Inferior parietal cortex (tissue), 1 donor: Measurements from ENCODE around the gene MTERF4.
A peak's percentile ranks its signal among the peaks of the same experiment; 100 is the strongest.

Experiments
- DNase-seq: peaks from one replicate; pipeline ENCODE4 v3.0.0-alpha.2; 2016; ENCODE audit errors: extremely low spot score

The MTERF4 gene

DNA sequence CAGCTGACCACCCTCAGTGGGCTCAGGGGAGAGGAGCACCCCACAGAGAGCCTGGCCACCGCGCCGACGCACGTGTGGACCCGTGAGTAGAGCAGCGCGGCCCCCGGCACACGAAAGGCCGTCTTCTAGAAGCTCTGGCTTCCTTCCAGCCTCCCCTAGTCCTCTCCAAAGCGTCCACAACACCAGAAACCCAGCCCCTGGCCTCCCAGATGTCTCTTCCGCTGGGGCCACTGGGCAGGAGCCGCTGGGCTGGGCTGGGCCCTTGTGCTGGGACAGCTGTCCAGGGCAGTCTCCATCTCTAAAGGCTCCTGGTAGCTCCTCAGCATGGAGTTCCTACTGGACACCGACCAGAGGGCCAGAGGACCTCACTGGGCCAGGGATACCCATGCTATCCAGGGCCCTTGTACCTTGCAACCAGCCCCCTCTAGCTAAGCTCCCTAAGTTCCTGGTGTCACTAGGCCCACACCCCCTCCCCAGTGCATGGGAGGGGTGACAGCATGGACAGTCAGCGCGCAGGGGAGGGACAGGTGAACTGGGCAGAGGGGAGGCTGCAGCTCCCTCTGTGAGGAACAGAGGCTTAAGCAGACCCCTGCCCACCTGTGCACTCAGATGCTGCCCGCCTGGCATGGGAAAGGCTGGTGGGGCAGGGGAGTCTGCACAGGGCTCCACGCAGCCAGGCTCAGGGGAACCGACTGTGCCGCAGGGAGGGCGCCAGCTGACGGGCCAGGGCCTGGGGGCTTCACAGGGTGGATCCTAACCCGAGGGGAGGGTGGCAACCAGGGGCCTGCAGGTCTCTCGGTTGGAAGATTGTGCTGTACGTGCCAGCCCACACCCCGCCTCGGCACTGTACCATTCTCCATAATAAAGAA lies 32.9 kb downstream of the MTERF4 start:
- DNase-seq, result no peak

DNA sequence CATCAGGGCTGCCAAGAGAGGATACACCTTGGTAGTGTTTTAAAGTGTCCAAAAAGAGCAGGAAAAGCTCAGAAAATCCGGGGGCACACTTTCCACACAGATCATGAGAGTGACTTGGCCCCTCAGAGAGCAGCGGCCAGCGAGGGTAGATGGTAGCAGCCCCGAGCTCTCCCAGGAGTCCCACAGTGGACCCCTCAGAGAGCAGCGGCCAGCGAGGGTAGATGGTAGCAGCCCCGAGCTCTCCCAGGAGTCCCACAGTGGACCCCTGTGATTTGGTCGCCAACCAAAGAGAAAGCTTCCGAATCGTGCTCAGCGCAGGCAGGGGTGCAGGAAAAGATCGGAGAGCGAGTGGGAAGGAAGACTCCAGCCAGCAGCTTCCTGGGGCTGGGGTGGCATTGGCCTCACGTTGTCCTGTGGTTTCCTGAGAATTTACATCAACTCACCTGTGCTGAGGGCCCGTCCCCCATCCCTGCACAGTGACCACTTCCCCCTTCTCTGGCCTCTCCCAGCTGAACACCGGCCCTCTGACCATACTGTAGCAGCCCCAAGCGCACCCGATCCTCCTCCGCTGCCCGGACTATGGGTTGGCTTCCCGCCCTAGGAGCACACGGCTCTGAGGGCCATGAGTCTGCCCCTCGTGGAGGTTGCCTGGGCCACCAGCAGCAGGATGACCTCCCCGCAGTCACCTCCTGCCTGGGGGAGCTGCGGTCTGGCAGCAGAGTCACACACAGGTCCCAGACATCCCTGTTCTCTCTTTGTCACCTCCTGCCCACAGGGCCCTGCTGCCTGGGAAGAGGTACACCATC lies 33.7 kb downstream of the MTERF4 start:
- no peak for DNase-seq

DNA sequence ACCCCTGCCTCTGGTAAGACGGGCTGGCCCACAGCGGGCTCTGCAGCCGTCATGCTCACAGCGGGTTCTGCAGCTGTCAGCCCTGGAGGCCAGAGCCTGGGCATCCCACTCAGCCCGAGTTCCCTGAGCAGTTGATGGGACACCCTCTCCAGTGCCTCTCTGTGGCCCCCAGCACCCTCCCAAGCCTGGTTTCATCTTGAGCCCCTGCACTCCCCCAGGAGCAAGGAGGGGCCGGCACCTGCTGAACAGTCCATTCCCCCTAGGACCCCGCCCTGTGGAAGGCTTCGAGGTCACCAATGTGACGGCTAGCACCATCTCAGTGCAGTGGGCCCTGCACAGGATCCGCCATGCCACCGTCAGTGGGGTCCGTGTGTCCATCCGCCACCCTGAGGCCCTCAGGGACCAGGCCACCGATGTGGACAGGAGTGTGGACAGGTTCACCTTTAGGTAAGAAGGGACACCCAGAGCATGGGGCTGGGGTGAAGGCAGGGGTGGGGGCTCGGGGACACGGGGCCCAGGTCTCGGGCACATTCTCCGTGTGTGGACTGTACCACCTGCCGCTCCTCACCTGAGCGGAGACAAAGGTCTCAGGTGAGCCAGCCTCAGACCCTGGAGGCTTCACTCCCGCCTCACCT lies 34.5 kb downstream of the MTERF4 start:
- DNase-seq, result no peak

DNA sequence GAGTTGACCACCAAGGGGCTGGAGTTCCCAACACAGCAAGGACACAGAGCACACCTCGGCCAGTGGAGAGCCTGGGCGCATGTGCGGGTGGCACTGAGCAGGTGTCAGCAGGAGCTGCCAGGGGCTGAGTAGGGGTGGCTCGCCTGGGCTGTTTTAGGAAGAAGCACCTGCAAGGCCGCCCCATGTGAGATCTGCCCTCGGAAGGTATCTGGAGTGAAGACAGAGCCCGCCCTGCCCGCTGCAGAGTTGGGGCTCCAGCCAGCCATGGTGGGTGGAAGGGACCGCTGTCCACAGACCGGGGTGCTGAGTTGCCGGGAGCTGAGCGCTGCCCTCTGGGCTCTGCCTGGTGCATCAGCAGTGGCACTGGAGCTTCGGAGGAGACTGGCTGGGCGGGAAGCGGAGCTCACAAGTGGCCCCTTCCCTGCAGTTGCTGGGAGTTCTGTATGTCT lies 35.2 kb downstream of the MTERF4 start:
- DNase-seq, result no peak

DNA sequence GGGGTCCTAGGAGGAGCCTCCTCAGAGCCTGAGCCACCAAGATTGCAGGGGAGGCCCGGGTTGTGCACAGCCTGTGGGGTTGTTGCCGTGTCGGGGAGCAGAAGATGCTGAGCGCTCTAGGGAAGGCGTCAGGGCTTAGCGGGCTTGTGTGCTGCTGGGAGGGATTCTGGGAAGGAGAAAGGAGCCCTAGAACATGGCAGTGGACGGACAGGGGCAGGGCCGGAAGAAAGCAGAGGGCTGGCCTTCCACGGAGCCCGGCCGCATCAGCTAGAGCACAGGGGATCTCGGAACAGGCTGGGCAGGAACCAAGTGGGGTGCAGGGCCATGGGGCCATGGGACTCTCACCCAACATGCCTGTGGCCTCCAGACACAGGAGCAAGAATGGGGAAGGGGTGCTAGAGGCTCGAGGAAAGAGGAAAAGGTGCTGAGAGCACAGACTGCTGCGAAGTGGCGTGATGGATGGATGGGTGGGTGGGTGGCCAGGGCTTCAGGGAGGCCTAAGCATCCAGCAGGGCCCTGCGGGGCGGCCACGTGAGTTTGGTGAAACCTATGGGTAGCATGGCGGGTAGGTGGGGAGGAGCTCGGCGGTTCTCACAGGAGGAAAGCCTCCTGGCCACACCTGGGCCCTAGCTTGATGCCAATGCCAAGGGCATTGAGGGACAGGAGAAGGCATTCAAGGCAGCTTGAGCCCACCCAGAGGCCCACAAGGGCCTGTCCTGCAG lies 35.8 kb downstream of the MTERF4 start:
- no peak for DNase-seq

DNA sequence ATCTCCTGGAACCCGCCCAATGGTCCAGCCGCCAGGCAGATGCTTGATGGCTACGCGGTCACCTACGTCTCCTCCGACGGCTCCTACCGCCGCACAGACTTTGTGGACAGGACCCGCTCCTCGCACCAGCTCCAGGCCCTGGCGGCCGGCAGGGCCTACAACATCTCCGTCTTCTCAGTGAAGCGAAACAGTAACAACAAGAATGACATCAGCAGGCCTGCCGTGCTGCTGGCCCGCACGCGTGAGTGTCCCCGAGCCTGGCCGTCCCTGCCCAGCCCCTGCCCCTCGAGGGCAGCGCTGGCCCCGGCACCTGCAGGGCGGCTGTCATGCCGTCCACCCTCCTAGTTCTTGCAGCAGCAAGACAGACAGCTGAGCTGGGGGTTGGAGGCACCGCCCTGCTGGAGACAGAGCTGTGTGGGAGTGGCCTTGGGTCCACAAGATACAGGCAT lies 36.7 kb downstream of the MTERF4 start:
- no peak for DNase-seq

DNA sequence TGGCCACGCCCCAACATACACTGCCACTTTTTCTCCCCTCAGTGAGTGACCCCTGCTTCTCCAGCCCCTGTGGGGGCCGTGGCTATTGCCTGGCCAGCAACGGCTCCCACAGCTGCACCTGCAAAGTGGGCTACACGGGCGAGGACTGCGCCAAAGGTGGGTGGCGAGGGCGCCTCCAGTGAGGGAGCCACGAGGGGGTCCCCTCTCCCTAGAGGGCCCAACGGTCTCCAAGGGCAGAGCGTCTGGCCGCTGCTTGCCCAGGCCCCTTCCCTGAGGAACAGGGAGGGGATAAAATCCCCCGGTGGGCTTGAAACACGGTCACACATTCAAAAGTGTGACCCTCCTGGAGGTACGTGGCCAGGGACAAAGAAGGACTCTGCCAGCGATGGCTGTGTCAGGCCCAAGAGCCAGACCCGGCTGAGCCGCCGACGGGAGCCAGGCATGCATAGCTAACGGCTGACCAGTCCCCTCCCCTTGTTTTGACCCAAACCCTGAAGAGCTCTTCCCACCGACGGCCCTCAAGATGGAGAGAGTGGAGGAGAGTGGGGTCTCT lies 37.2 kb downstream of the MTERF4 start:
- no peak for DNase-seq

DNA sequence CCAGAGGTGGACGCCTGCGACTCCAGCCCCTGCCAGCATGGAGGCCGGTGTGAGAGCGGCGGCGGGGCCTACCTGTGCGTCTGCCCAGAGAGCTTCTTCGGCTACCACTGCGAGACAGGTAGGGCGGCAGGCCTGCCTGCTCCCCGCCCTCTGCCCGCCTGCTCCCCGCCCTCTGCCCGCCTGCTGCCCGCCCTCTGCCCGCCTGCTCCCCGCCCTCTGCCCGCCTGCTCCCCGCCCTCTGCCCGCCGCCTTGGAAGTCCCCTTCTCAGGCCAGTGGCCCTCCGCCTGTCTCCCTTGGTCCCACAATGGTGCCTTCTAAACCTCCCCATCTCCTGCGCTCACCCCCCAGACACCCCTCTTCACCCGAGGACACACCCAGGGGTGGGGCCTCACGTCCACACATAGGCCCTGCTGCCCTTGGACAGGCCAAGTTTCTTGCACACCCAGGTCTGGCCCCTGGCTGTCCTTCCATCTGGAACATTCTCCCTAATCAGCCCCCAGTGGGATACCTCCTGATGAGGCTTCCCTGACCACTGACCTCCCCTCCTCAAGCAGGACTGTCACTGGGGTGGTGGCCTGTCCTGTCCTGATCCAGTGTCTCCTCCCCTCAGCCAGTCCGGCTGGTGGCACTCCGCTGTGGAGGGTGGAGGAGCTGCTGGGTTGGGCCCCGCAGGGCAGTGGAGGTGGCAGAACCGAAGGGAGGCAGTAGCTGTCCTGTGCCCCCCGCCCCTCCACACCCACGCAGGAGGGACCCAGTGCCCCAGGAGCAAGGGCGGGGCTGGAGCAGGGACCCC lies 37.9 kb downstream of the MTERF4 start:
- no peak for DNase-seq

DNA sequence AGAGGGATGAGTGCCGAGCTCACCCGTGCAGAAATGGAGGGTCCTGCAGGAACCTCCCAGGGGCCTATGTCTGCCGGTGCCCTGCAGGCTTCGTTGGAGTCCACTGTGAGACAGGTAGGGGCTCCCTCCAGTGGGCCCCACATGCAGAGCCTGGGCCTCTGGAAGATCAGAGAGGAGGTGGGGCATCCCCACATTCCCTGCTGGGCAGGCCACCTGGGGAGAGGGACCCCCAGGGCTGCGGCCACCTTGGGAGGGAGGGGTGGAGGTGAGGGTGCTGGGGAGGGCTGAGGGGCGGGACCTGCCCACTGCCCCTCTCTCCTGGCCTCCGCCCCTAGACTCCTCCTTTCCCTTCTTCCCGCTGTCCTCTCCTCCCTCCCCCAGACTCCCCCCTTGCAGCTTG lies 38.5 kb downstream of the MTERF4 start:
- no peak for DNase-seq

DNA sequence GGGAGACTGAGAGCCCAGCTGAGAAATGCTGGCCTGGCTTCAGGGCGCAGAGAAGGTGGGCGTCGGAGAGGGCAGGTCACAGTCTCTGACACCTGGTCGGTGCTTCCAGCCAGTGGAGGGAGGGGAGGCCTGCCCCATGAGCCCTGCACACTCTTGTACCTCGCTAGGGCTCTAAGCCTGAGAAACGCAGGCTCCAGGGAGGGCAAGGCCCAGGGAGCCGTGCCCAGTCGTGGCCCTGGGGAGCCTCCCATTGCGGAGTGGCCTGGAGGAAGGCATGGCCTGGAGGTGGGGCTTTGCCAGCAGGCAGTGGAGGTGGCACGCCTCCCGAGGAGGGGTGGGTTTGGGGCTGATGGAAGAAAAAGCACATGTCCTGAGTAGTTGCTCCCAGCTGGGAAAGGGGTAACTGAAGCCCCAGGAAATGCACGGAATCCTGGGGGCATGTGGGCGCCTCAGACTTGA lies 39.0 kb downstream of the MTERF4 start:
- DNase-seq, result no peak

DNA sequence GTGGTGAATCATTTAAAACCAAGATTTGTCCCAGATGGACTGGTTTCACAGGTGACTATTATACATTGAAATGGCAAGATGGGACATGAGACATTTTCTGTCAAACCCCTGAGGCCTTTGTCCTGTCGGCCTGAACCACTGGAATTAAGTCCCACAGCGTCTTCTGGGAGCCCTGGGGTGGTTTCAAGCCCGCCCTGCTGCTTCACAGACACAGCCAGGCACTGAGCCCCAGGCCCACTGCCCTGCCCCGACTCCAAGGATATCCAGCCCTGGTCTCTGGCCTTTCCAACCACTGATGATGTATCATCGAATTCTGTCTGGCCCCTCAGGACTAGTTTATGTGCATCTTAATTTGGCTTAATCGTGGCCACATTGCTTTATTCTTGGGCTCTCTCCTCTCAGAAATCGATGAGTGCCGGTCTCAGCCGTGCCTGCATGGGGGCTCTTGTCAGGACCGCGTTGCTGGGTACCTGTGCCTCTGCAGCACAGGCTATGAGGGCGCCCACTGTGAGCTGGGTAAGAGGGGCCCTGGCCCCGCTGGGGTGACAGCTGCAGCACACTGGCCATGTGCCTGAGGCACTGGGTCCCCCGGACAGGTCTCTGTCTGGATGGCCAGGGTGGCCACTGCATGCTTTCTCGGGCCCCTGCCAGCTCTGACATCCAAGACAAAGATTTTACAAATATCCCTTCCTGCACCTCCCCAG lies 39.5 kb downstream of the MTERF4 start:
- no peak for DNase-seq

DNA sequence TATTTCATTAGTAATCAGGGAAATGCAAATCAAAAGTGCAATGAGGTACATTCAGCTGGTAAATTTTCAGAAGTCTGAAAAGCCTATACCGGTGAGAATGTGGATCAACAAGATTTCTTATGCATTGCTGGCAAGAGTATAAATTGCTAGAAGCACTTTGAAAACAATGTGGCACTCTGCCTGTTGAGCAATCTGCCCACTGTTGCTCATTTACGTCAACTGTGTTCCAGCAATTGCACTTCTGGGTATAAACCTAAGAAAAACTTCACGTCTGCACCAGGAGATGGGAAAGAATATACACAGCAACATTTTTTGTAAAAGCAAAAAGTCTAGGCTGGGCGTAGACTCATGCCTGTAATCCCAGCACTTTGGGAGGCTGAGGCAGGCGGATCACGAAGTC lies 40.8 kb downstream of the MTERF4 start:
- peak; percentile 29 for DNase-seq

DNA sequence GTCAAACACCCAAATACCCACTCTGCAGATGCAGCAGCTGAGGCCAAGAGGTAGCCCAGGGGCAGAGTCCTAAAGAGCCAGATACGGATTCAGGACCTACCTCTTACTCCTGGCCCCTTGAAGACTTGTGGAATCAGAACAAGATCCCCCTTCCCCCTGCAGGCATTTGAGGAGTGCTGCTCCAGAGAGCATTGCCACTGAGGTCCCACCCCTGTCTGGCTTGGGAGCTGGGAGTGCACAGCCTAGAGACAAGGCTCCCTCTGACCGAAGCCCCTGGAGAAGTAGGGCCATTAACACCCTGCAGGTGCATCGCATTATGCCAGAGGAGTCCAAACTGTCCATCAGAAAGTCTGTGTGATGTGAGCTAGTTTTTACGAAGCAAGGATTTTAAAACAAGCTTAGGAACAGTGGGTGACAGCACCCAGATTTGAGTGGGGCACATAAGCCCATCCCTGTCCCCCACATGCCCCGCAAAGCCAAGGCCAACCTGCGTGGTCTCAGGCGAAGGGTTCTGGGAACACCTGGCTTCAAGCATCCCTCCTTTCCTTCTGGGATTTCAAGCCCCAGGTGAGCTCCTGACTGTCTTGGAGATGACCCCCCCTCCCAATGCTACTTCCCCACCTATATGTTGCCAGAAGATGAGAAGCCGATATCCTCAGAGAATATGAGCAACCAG lies 48.4 kb downstream of the MTERF4 start:
- no peak for DNase-seq

DNA sequence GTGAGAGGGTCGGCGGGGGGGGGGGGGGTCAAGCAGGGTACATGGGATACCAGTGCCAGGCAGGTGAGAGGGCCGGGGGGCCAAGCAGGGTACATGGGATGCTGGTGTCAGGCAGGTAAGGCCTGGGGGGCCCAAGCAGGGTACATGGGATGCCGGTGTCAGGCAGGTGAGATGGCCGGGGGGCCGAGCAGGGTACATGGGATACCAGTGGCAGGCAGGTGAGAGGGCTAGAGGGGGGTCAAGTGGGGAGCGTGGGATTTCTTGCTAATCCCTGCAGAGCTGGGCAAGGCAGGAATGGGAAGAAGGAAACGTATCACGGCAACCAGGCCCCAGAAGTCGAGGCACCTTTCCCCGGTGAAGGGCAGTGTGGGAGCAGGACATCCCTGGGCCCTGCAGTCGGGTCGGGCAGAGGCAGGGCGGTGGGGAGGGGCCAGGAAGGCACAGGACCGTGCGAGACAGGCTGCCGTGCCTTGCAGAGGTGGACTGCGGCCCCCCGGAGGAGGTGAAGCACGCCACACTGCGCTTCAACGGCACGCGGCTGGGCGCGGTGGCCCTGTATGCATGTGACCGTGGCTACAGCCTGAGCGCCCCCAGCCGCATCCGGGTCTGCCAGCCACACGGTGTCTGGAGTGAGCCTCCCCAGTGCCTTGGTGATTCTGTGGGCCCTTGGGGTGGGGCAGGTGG lies 49.3 kb downstream of the MTERF4 start:
- DNase-seq, result no peak

DNA sequence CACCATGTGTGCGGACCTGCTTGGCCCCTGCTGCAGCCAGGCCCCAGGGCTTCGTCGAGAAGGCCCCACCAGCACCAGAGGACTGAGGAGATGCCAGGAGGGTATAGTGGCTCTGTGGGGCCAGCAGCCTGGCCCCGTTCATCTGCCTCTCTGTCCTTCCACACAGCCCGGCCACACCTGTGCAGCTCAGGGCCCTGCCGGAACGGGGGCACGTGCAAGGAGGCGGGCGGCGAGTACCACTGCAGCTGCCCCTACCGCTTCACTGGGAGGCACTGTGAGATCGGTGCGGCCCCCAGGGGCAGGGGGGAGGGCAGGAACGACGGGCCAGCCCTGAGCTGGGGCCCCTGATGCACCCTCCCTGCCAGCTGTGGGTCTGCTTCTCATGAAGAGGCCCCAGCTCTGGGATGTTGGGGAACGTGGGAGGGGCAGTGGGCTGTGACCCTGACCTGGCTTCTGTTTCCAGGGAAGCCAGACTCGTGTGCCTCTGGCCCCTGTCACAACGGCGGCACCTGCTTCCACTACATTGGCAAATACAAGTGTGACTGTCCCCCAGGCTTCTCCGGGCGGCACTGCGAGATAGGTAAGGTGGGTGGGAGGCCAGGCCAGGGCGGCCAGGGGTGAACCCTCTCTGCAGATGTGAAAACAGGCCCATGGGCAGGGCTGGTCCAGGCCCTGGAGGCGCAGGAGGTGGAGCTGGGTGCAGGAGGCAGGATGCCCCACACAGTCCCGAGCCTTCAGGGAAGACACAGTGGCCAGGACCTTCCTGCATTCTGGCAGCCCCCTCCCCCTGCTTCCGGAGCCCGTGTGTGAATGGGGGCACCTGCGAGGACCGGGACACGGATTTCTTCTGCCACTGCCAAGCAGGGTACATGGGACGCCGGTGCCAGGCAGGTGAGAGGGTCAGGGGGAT lies 50.3 kb downstream of the MTERF4 start:
- DNase-seq, result no peak

DNA sequence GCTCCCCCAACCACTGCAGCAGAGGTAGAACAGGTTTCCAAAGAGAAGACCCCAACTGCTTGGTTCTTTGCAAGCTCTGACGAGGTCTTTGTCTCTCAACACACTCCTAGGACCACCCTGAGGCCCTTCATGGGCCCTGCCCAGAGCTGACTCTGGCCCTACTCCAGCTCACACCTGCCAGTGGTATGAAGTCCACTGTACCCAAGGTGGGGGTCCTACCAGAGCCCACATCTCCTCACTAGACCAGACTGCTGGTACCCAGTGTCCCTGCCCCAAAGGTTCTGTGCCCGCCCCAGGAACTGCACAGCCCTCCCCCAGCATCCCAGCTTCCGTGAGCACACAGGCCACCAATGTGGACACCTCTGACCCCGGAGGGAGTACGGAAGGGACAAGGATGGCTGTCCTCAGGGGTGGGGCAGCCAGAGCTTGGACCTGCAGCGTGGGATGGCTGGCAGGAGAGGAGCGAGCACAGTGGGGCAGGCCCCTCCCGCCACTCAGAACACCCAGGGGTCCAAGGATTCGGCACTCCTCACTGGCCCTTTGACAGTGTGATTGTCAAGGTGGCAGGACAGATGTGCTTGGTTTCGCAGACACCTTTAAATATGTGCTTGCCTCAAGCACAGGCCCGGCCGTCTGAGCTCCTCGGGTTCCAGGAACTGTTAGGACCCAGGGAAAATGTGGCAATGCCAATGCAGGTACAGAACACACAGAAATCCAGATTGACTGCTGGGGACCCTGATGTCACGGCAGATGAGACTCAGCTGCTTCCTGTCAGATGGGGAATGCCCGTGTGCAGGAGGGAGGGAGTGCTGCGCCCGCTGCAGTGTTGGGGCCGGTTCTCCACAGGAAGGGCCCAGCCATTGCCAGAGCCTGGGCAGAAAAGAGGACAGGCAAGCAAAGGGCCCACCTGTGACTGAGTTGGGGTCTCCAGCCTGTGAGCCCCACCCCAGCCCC lies 51.2 kb downstream of the MTERF4 start:
- DNase-seq, result no peak
